RPMI7951 (cell line): Measurements from ENCODE around the gene CRLF1. TPM values are rescaled to one million over a fixed set of nuclear protein-coding genes. Genes with fewer than 3 reads are reported as not detected.
A peak's percentile ranks its signal among the peaks of the same experiment; 100 is the strongest.
"Not testable (repeated sequence)": the region's sequence is repeated elsewhere in the genome, so short reads cannot be mapped to it uniquely, and the experiment has no call there.

ENCODE experiments used
- DNase-seq: peaks from one replicate; pipeline ENCODE4 v3.0.0-alpha.2; 2012; ENCODE audit warnings: low read depth
- total RNA-seq: library from RNA; depleted of rRNA; stranded (reverse); fragments of >200 nt; shearing (Covaris generic); gene quantifications from 2 replicates; pipeline ENCODE4 v1.2.3, GENCODE V29; 2014

CRLF1 gene
- total RNA-seq, 1 experiment from 2014 or later: 2.8 TPM

- no peak for DNase-seq
Observed at GRCh38 chr19:18593367-18594095, 13.1 kb downstream of the CRLF1 start.

- DNase-seq: not testable (repeated sequence)
Observed at GRCh38 chr19:18592732-18593131, 13.9 kb downstream of the CRLF1 start.

GRCh38 chr19:18591735-18592385, 14.7 kb downstream of the CRLF1 start:
- DNase-seq: peak; percentile 22

GRCh38 chr19:18590273-18591272, 16.0 kb downstream of the CRLF1 start:
- no peak for DNase-seq

GRCh38 chr19:18589380-18590272, 17.0 kb downstream of the CRLF1 start:
- peak; percentile 64 for DNase-seq

GRCh38 chr19:18588611-18589379, 17.8 kb downstream of the CRLF1 start, which contains the start of gene REX1BD:
Gene REX1BD (plus strand): TSS chr19:18588798. CDS start chr19:18588802, 4 bp downstream.
- DNase-seq: peak; percentile 76

- no peak for DNase-seq
Observed at GRCh38 chr19:18587962-18588610, 18.5 kb downstream of the CRLF1 start.

GRCh38 chr19:18587561-18587960, 19.0 kb downstream of the CRLF1 start:
- DNase-seq: no peak

GRCh38 chr19:18586306-18586705, 20.3 kb downstream of the CRLF1 start:
- no peak for DNase-seq

- no peak for DNase-seq
Observed at GRCh38 chr19:18580311-18580710, 26.3 kb downstream of the CRLF1 start.

- DNase-seq: no peak
Observed at GRCh38 chr19:18577365-18577914, 29.2 kb downstream of the CRLF1 start.

- DNase-seq: no peak
Observed at GRCh38 chr19:18576383-18576782, 30.2 kb downstream of the CRLF1 start.

GRCh38 chr19:18574691-18575291, 31.8 kb downstream of the CRLF1 start:
- DNase-seq: no peak

GRCh38 chr19:18571564-18572344, 34.8 kb downstream of the CRLF1 start, which contains the start of gene UBA52:
Gene UBA52 (plus strand): TSS chr19:18571857. CDS start chr19:18573301, 1,444 bp downstream.
- peak; percentile 96 for DNase-seq

- no peak for DNase-seq
Observed at GRCh38 chr19:18568367-18568766, 38.2 kb downstream of the CRLF1 start.

GRCh38 chr19:18566953-18567352, 39.6 kb downstream of the CRLF1 start:
- DNase-seq: no peak

GRCh38 chr19:18562086-18562485, 44.5 kb downstream of the CRLF1 start:
- no peak for DNase-seq

GRCh38 chr19:18559685-18560084, 46.9 kb downstream of the CRLF1 start:
- DNase-seq: no peak
